Skin of body (tissue), 2 donors: ENCODE data around the gene LIPT2. TPM values are rescaled to one million over a fixed set of nuclear protein-coding genes. Genes with fewer than 3 reads are reported as not detected.

Experiments used
- DNase-seq: peaks from one replicate; lab custom pipeline; 2025; lab: John Stamatoyannopoulos, UW
- total RNA-seq: library from RNA; depleted of rRNA; stranded (reverse); fragments of >200 nt; gene quantifications from one replicate; pipeline ENCODE4 v1.2.3, GENCODE V29; 2014

Gene LIPT2
- total RNA-seq, 1 donor from 2014 or later: 2.1 TPM

GRCh38 chr11:74466916-74467885 is 26.3 kb downstream of the LIPT2 start, which contains the start of gene KCNE3:
Gene KCNE3, minus strand, starts transcription at chr11:74467549. Its CDS starts 9,986 bp downstream, at chr11:74457563.
- DNase-seq: no peak

DNA sequence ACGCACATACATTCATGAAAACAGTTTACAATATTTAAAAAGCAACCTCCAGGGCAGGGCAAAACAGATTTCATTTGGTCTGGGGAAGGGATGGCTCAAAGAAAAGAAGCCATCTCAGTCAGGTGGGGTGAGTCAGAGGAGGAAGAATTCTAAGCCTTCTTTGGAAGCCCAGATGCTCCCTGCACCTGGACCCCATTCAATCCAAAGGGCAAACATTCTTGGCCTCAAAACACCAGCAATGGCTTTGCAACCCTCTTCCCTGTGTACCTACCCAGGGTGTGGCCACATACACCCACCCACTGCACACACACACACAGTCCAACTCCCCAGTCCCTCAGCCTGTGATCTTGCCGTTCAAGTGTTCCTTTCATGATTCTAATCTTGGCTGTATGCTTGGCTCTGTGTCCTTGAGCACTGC is 28.2 kb downstream of the LIPT2 start:
- no peak for DNase-seq

GRCh38 chr11:74464746-74465145 is 28.8 kb downstream of the LIPT2 start:
- DNase-seq: no peak

DNA sequence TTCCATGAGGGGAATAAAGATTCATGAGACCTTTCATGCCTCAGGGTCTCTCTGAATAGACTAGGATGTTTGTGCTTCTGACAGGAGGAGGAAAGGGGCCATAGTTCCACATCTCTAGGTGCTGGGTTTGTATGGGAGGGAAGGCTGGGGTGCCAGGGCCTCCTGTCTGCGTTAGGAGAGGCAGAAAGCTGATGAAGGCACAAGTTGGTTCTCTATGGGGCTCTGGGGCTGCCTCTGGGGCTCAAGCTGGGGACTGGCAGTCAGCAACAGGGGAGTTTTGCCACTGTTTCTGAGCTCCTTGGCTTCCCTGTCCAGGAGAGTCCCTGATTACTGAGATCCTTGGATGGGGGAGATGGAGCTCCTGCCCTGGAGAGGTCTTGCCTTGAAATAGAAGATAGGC is 30.3 kb downstream of the LIPT2 start:
- DNase-seq: no peak

GRCh38 chr11:74462631-74463030 is 30.9 kb downstream of the LIPT2 start:
- DNase-seq: no peak

- DNase-seq: no peak
These were observed 31.5 kb downstream of the LIPT2 start for GRCh38 chr11:74462009-74462408.

DNA sequence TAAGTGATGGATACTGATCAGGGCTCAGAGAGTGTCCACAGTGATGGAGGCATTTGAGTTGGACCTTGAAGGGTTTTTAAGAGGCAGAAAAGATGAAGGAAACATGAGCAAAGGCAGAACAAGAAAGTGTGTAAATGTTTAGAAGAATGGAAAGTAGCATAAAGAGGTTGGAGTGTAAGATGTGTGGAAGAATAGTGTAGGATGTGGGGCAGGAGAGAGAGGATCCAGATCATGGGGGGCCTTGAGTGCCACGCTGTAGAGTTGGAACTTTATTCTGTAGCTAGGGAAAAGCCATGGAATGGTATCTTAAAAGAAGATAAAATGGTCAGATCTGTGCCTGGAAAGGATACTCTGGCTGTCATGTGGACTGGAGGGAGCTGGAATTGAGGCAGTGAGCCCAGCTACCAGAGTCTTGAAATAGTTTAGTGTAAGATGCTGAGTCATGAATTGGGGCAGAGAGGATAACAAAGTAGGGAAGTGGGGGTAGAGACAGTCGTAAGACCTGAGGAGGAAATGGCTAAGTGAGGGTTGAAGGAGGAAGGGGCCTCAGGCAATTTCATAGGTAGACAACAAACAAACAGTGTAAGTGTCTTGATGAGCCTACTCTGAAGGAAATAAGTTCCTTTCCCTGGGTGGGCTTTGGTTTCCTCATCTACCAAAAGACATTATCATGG is 32.9 kb downstream of the LIPT2 start:
- DNase-seq: no peak

GRCh38 chr11:74460065-74460464 is 33.5 kb downstream of the LIPT2 start:
- no peak for DNase-seq

- no peak for DNase-seq
These were observed 33.9 kb downstream of the LIPT2 start for GRCh38 chr11:74459584-74459983.

DNA sequence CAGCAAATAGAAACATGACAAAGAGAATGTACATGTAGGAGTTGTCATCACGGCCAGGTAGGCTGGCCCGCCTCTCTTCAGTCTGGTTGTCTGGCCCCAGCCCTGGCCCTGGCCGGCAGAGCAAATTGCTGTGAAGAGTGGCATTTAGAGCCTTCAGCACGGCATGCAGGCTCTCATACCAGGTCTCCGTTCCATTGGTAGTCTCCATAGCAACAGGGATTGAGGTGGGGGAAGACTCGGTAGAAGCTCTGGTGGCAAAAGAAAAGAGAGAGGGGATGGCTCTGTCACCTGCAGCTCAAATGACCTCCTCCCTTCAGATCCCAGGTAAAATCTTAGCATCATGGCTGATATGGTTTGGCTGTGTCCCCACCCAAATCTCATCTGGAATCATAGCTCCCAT is 36.2 kb downstream of the LIPT2 start:
- no peak for DNase-seq

DNA sequence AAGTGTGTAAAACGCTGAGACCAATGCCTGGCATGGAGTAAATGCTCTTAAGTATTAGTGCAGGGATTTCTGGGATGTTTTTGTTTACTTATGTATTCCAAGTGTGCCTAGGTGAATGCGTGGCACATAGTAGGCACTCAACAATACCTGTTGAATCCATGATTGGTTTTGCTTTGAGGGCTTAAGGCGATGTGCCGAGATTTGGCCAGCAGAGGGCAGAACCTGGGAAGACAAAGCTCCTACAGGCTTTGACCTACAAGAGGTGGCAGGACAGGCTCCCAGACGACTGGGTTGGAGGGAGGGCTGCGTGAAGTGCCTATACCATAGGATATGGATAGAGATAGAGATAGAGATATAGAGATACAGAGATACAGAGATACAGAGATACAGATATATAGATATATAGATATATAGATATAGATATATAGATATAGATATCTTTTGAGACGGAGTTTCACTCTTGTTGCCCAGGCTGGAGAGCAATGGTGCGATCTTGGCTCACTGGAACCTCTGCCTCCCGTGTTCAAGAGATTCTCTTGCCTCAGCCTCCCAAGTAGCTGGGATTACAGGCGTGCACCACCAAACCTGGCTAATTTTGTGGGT is 40.0 kb downstream of the LIPT2 start:
- no peak for DNase-seq

GRCh38 chr11:74452366-74452765 is 41.2 kb downstream of the LIPT2 start:
- no peak for DNase-seq

DNA sequence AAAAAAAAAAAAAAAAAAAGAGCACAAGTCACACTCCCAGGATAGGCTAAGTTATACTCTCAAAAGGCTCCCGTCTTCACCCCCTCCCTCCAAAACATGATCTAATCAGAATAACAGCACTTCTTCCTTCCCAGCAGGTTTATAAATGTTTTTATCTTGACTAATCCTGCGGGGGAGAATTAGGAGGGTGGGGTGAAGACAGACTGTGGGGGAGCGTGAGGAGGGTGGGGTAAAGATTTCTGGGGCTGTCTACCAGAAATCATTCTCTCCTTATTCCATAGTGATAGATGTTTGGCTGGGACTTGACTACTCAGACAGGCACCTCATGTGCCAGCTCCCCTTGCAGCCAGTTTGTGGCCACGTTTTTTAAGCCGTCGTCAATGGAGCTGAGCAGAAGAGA is 43.2 kb downstream of the LIPT2 start:
- DNase-seq: no peak

DNA sequence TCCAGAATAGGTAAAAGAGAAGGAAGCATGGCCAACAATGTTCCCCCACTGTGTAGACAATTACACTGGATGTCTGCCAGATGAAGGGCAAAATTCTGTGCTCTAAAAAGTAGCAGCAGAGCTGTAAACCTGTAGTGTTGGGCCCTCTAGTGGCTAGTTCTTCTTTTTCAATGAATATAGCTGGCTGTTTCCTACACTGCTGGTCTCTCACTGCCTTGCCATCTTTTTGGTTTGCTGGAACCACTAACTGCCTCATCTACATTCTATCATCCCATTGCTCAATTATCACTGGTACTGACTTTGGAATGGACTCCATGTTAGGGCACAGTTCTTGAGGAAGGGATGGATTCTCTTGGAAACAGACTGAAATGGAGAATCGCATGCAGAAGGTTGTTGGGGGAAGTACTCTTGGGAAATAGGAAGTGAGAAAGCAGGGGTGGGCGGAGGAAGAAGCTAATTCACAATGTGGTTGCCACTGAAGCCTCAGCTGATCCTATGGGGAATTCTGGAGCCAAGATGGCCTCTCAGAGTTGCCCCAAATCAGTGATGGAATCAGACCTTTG is 44.1 kb downstream of the LIPT2 start:
- peak; percentile 77 for DNase-seq

DNA sequence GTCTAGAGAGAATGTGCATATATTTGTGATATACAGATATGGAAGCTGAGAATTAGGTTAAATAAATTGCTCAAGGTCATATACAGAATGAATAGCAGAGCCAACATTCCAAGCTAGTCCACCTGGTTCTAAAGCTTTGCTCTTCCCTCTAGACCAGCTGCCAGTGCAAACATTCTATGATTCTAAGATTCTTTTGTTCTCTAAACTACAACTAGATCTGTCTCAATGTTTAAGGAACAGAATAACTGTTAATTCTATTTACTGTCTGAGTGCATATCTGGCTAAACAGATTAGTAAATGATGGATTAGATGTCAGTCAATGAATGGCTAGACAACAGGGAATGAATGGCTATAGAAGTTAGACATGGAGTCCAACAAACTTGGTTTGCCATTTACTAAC is 45.8 kb downstream of the LIPT2 start:
- no peak for DNase-seq

GRCh38 chr11:74446532-74446938 is 47.0 kb downstream of the LIPT2 start:
- DNase-seq: peak; percentile 95

DNA sequence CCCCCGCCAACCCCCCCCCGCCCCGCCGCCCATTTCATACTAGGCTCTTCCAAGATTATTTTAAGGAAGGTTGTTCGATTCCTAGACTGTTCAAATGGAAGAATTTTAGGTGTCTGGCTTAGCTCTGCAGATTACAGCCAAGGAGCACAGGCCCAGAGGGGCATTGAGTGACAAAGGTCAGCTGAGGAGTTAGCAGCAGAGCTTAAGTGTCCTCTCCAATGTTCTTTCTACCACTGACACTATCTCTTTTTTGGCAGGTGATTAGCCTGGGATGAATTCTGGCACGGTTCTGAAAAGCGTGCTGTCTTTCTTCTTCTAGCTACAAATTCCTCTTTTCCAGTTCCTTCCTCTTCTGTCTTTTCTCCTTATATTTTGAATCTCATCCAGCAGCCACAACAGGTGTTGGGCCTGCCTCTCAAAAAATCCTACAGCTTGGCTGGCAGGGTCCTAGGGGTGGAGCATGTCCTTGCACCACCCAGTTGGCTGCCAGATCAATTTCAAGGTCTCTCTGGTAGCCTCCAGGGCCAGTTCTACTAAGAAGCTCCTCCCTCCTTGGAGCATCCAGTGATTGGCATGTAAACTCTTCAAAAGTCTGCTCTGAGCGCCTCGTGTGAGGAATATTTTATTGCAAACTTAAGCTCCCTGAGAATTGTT is 49.2 kb downstream of the LIPT2 start:
- DNase-seq: no peak

- DNase-seq: no peak
These were observed 50.3 kb downstream of the LIPT2 start for GRCh38 chr11:74443071-74443864.

GRCh38 chr11:74442636-74443035 is 50.9 kb downstream of the LIPT2 start:
- DNase-seq: no peak
